Keratinocyte (primary cell): ENCODE measurements around the gene ZHX3. TPM values are rescaled to one million over a fixed set of nuclear protein-coding genes. Genes with fewer than 3 reads are reported as not detected.

Source experiments
- DNase-seq: peaks from one replicate; pipeline ENCODE4 v3.0.0-alpha.2; 2011; ENCODE audit warnings: low read depth, missing footprints, low spot score
- FAIRE-seq: peaks from 2 replicates; lab custom pipeline; 2011; peaks lifted over from hg19 to GRCh38; lab: Jason Lieb, UNC
- H2AFZ ChIP-seq: 2 replicates; pipeline ENCODE4 v1.6.0; 2012; ENCODE audit warnings: low read length, control low read depth, inconsistent platforms; ENCODE audit not compliant: control insufficient read depth
- H3K27ac ChIP-seq: 2 replicates; pipeline ENCODE4 v1.5.1; 2011; ENCODE audit warnings: low read length; ENCODE audit not compliant: control insufficient read depth, insufficient read depth
- H3K27me3 ChIP-seq: 3 replicates; pipeline ENCODE4 v1.6.0; 2011; ENCODE audit warnings: low read length; ENCODE audit not compliant: control insufficient read depth, insufficient read depth; ENCODE audit errors: extremely low read depth
- H3K36me3 ChIP-seq, 2 experiments: 2 replicates in 1 of 2; 3 replicates in 1 of 2; pipeline ENCODE4 v1.5.1; 2011; ENCODE audit warnings: low read length in 2 of 2, mild to moderate bottlenecking in 1 of 2; ENCODE audit not compliant: control insufficient read depth in 2 of 2, insufficient read depth in 2 of 2; ENCODE audit errors: extremely low read depth in 1 of 2
- H3K4me1 ChIP-seq: 3 replicates; pipeline ENCODE4 v1.5.1; 2011; ENCODE audit warnings: low read length; ENCODE audit not compliant: control insufficient read depth, insufficient read depth; ENCODE audit errors: extremely low read depth
- H3K4me2 ChIP-seq: 3 replicates; pipeline ENCODE4 v1.6.0; 2011; ENCODE audit warnings: low read depth, low read length; ENCODE audit not compliant: control insufficient read depth, insufficient read depth; ENCODE audit errors: extremely low read depth
- H3K4me3 ChIP-seq, 3 experiments: fragments of 200-600 bp in 1 of 3; sonication (generic) in 1 of 3; 2 replicates in 2 of 3; 3 replicates in 1 of 3; pipeline ENCODE4 v1.5.1; 2011 to 2016; ENCODE audit warnings: low read length in 3 of 3, mild to moderate bottlenecking in 3 of 3, control low read depth in 2 of 3, inconsistent platforms in 1 of 3, low read depth in 1 of 3, mixed read lengths in 1 of 3, mixed run types in 1 of 3, moderate library complexity in 1 of 3; ENCODE audit not compliant: control insufficient read depth in 2 of 3, insufficient read depth in 2 of 3; ENCODE audit errors: extremely low read depth in 1 of 3
- H3K79me2 ChIP-seq: 2 replicates; pipeline ENCODE4 v1.6.0; 2012; ENCODE audit warnings: low read length; ENCODE audit not compliant: control insufficient read depth, insufficient read depth
- H3K9ac ChIP-seq: 3 replicates; pipeline ENCODE4 v1.6.0; 2011; ENCODE audit warnings: low read length; ENCODE audit not compliant: control insufficient read depth, insufficient read depth; ENCODE audit errors: extremely low read depth
- H3K9me1 ChIP-seq: 3 replicates; pipeline ENCODE4 v1.6.0; 2011; ENCODE audit warnings: low read length; ENCODE audit not compliant: control insufficient read depth, insufficient read depth; ENCODE audit errors: extremely low read depth
- H3K9me3 ChIP-seq: 2 replicates; pipeline ENCODE4 v1.5.1; 2012; ENCODE audit warnings: low read depth, low read length; ENCODE audit not compliant: control insufficient read depth
- H4K20me1 ChIP-seq: 3 replicates; pipeline ENCODE4 v1.6.0; 2011; ENCODE audit warnings: low read length; ENCODE audit not compliant: control insufficient read depth, insufficient read depth; ENCODE audit errors: extremely low read depth
- EZH2 ChIP-seq: IDR thresholded peaks from one replicate; pipeline ENCODE4 v1.6.1; 2012; ENCODE audit warnings: inconsistent platforms, mild to moderate bottlenecking, low read length, moderate library complexity
- dilution Hi-C: fragments of 300-500 bp; cut with MboI; formaldehyde crosslinking; loops from one replicate; pipeline ENCODE4 v1.7.0; 2020; ENCODE audit warnings: low sequenced_read_pairs; ENCODE audit not compliant: extremely low pct_ligation_motif_present
- polyA plus RNA-seq, 5 experiments: library from polyadenylated mRNA; depleted of rRNA in 3 of 5; stranded (reverse) in 3 of 5; stranded (forward) in 1 of 5; unstranded in 1 of 5; fragments of >200 nt; gene quantifications; 1 replicate in 1 of 5; 2 replicates in 3 of 5; 3 replicates in 1 of 5; pipeline versions ENCODE4 v1.2.1 to v1.2.3, GENCODE V29; 2011 to 2012; ENCODE audit warnings: missing spikeins in 2 of 5, low read depth in 1 of 5, low replicate concordance in 1 of 5
- TF ChIP-seq, protein P1 (sequence below), 3 experiments: IDR thresholded peaks in 1 of 3; conservative IDR thresholded peaks in 1 of 3; optimal IDR thresholded peaks in 1 of 3; 2 replicates in 2 of 3; 3 replicates in 1 of 3; pipeline versions ENCODE3 to v1.5.1; 2011; ENCODE audit warnings: low read length in 3 of 3, mild to moderate bottlenecking in 3 of 3, moderate library complexity in 2 of 3, control low read depth in 1 of 3, inconsistent platforms in 1 of 3; ENCODE audit not compliant: insufficient read depth in 2 of 3; ENCODE audit errors: extremely low read depth in 1 of 3

ZHX3 gene
- polyA plus RNA-seq, 1 donor (not counting 4 experiments of a cell fraction or from before 2014, with no cell fraction given): 16.5 TPM

GRCh38 chr20:41158082-41158625, 159.4 kb downstream of the ZHX3 start:
- FAIRE-seq: no peak
- Histone ChIP-seq H3K79me2 (peaks cover 68% of the 10 kb centered on the region), H3K9me1 (no peaks in the 10 kb centered on the region), H3K9me3 (no peaks in the 10 kb centered on the region), H3K4me2 (peak overlapping the region; percentile 47), H3K27me3 (no peaks in the 10 kb centered on the region), H3K36me3 (peaks cover 17 to 29% of the 10 kb centered on the region in 2 experiments), H3K4me1 (peaks cover 27% of the 10 kb centered on the region), H3K27ac (peak overlapping the region; percentile 29), H4K20me1 (peaks cover 5% of the 10 kb centered on the region), H2AFZ (no peak overlapping the region), H3K4me3 (peak overlapping the region in 1 of 3 experiments; percentile 8), H3K9ac (peak overlapping the region; percentile 6)
- DNase-seq: no peak
- dilution Hi-C loops: no loop called here
- TF ChIP-seq EZH2: no peak

GRCh38 chr20:41155261-41155660, 162.3 kb downstream of the ZHX3 start:
- Histone ChIP-seq H3K9ac (no peak overlapping the region), H3K36me3 (peaks cover 2 to 12% of the 10 kb centered on the region in 2 experiments), H3K79me2 (peaks cover 92% of the 10 kb centered on the region), H3K4me1 (peaks cover 27% of the 10 kb centered on the region), H3K27me3 (no peaks in the 10 kb centered on the region), H3K27ac (no peak overlapping the region), H3K4me2 (no peak overlapping the region), H3K4me3 (no peak overlapping the region), H3K9me1 (no peaks in the 10 kb centered on the region), H4K20me1 (peaks cover 7% of the 10 kb centered on the region), H2AFZ (no peak overlapping the region), H3K9me3 (no peaks in the 10 kb centered on the region)
- TF ChIP-seq EZH2: no peak
- TF ChIP-seq, protein P1, sequence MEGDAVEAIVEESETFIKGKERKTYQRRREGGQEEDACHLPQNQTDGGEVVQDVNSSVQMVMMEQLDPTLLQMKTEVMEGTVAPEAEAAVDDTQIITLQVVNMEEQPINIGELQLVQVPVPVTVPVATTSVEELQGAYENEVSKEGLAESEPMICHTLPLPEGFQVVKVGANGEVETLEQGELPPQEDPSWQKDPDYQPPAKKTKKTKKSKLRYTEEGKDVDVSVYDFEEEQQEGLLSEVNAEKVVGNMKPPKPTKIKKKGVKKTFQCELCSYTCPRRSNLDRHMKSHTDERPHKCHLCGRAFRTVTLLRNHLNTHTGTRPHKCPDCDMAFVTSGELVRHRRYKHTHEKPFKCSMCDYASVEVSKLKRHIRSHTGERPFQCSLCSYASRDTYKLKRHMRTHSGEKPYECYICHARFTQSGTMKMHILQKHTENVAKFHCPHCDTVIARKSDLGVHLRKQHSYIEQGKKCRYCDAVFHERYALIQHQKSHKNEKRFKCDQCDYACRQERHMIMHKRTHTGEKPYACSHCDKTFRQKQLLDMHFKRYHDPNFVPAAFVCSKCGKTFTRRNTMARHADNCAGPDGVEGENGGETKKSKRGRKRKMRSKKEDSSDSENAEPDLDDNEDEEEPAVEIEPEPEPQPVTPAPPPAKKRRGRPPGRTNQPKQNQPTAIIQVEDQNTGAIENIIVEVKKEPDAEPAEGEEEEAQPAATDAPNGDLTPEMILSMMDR (optimal IDR thresholded peaks at IDR 0.05 in 1 of 3, IDR thresholded peaks at IDR 0.05 in 1 of 3, conservative IDR thresholded peaks at IDR 0.05 in 1 of 3; ENCODE audit: extremely low read depth in 1 of 3, insufficient read depth in 2 of 3, low read length in 3 of 3): no peak
- DNase-seq (no peak), FAIRE-seq (no peak)
- dilution Hi-C loops: no loop called here
